Lung microvascular endothelial cell (primary cell): ENCODE measurements around the gene TM2D1. TPM values are rescaled to one million over a fixed set of nuclear protein-coding genes. Genes with fewer than 3 reads are reported as not detected.
A peak's percentile ranks its signal among the peaks of the same experiment; 100 is the strongest.

Experiments
- DNase-seq, 2 donors: peaks; one replicate each; pipeline versions ENCODE4 v3.0.0 to v3.0.0-alpha.2; 2010; ENCODE audit warnings: low read depth in 2 of 2
- total RNA-seq: library from RNA; depleted of rRNA; stranded (reverse); fragments of >200 nt; gene quantifications from 2 replicates; pipeline ENCODE4 v1.2.1, GENCODE V29; 2014

TM2D1 gene
- total RNA-seq, 1 donor from 2014 or later = 58.7 TPM

DNA sequence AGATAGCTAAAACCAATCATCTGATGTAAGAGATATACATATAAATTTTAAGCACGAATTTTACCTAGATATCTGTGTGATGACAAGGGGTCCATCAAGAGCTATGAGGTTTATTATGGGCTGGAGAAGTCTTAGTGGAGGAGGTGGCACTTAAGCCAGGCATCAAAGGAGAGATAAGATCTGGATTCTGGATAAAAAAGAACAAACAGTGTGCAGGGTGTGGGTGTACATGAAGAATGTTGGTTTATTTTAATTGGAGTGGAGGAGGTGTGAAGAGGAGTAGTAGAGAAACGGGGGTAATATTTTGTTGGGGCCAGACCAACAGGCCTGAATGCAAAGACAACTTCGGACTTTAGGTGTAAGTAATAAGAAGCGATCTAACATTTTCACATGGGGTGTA is 80.6 kb downstream of the TM2D1 start:
- DNase-seq = no peak

DNA sequence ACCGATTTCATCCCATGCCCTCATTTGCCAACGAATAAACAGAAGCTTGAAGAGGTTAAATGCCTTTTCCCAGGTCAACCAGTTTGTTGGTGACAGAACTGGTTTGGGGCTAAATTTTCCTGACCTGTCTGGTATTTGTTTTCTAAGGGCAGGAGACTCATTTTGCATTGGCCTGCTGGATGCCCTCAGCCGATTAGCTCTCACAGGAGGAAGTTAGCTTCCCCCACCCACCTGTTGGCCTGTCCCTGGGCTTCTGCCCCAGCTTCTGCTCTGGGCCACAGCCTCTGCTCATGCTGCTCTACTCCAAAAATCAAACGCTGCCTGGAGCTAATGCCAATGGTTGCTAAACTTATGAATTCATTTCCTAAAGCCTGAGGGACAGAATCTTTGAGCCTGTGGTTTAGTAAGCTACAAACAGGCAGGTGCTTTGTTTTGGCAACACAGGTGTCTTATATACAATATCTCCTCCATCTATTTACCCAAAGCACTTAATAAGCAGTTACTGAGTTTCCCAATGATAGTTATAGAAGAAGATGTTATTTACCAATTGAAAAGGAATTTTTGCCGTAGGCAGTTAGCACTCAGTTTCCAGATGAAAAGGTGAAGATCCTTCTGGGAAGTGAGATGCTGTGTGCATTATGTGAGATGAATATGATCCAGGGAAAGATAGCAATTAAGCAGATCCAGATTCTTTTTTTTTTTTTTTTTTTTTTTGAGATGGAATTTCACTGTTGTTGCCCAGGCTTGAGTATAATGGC is 82.3 kb downstream of the TM2D1 start:
- no peak for DNase-seq

DNA sequence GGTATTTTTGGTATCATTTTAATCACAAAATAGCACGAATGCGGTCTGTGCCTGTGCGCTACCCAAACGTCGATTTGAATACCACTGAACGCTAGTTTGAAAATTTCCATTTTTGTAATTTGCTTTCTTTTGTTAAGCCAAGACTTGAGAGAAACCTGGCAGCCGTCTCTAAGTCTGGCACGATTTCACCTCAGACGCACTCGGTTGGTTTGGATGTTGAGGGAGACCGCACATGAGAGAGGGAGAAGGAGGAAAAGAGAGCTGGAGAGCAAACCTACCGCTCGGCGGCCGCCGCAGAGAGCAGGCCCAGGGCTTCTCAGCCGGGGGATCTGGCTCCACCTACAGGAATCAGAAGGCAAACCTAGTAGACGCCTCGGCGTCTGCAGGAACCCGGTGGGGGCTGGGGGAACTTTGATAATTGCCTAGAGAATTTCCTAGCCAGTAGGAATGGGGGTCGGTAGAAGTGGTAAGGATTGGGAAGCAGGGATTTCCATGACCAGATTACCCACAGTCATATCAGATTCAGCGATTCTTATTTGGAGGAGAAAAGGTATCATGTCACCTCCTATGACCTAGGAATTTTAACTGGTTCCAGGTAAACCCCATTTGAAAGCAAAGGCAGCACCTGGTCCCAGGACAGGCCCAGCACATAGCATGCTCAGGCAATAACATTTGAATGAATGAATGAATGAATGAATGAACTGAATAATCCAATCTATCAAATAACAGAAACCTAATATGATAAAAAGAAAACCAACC is 83.2 kb downstream of the TM2D1 start:
- DNase-seq = peak; percentile 64 to 72

DNA sequence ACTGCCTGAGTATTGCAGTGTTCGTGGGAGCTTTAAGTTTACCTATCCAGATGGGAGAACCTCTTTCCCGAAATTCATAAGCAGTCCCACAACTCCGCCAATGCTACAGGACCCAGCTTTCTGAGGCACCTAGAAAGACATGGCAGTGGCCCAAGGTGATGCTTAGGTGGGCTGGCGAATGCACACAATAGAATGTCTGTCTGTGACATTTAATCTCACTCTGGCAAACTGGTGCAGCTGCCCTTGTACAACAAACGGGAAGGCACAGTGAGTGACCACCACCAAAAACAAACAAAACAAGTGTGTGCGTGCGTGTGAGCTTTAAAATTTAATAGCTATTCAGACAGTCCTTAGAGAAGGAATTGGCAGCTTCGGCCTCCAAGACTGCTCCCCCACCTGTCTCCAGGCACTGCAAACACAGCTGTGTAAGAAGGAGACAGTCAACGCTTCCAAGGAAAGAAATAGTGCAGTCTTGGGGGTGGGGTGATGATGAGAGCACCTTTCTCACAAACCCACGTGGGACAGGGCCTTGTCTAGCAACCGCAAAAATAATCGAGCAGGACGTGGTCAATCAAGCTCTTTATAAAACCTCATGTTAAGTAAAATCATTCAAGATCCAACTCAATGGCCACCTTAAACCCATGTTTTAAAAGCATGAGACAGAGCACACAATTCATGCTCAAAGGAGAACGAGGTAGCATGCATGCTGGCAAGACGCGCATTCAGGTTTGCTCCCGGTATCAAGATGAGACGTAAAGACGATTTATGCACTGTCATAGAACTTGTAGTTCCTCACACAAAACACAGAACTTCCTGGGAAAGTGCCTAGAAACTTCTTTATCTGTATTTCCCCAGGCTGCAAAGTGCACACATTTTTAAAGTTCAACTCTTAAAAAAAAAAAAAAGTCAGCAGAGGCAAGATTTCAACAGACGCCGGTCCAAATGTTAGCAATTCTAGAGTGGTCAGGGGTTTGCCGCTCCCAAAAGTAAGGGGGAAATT is 84.1 kb downstream of the TM2D1 start:
- DNase-seq = no peak

DNA sequence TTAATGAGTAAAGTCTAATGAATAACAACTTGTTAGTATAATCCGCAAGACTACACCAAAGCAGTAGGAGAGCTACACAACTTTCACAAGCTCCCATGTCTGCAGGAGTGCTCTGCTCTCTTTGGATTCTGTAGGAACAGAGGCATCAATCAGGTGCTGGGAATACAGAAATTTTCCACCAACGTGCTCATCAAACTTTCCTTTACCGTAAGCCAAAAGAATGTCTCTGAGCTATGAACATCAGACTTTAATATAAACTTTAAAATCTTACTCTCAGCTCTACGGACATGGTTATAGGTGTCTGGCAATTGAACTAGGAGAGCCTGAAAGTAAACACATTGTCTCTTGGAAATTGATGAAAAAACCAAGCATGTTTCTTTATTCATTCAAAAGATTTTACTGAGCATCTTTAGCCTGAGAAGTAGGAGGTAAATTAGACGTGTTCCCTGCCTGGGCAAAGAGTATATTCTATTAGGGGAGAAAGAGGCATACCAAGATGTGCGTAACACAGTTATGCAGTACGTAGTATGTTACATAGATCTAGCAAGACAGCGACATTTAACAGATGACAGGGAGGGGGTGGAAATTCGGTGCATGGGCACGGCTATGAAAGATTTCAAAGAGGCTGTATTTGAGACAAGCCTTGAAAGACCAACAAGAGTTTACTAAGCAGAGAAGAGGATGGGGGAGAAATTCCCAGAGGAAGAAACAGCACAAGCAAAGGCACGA is 85.2 kb downstream of the TM2D1 start:
- DNase-seq = no peak

GRCh38 chr1:61638911-61639605 is 85.9 kb downstream of the TM2D1 start:
- DNase-seq = no peak

GRCh38 chr1:61638296-61638695 is 86.6 kb downstream of the TM2D1 start:
- DNase-seq = no peak

DNA sequence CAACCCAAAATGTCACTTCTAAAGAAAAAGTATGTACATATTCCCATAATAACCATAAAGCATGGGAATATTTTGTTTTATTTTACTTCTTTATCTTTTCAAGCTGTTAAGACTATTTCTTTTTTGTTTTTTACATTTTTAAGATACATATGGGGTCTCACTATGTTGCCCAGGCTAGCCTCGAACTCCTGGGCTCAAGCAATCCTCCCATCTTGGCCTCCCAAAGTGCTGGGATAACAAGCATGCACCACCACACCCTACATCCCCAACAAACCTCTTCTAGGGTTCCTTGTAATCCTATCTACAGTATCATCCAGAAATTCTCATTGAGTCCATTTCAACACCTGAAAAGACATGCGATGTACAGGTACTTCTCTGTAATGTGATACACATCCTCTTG is 87.5 kb downstream of the TM2D1 start:
- DNase-seq = no peak

DNA sequence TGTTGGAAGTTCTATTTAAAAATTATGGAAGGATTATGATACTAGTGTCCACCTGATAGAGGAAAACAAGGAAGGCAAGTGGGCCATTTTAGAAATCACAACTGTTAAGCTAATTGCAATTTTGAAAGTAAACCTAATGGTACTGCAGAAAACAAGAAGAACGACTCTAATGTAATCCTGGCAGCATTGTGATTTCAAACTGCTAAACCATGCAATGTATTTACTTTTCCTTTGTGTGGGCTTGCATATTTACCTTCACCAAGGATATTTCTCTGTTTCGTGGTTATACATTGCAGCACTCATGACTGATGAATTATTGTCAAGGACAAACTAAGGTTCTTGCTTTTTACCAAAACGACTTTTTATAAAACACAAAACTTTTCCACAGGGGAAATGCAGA is 88.1 kb downstream of the TM2D1 start:
- DNase-seq = no peak

DNA sequence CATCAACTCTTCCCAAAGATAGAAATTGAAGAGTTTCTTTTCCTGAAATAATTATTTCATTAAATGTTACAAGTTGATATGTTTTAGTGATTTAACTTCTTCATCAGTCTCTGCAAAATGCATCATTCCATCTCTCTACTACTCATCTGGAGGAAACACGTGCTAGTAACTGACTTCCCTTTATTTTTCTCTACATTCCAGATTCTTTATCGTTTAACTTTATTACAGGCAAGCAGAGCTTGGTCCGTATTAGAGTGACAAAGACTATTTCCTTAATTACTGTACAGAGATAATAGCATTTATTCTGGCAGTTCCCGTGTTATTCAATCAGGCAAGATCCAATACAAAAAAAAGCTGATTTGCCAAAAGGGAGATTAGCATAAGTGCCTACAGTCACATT is 88.6 kb downstream of the TM2D1 start:
- DNase-seq = peak; percentile 5 to 77

DNA sequence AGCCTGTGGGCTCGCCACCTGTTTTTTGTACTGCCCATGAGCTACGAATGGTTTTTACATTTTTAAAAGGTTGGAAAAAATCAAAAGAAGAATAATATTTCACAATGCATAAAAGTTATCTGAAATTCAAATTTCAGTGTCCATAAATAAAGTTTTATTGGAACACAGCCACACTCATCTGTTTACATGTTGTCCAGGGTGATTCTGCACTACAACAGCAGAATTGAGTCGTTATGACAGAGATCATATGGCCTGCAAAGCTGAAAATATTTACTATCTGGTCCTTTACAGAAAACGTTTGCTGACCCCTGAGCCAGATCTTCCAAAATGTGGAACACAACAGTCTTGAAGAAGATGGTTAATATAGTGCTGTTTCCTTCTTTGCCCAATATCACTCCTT is 89.4 kb downstream of the TM2D1 start:
- DNase-seq = peak in 1 of 2 donors; percentile 33

DNA sequence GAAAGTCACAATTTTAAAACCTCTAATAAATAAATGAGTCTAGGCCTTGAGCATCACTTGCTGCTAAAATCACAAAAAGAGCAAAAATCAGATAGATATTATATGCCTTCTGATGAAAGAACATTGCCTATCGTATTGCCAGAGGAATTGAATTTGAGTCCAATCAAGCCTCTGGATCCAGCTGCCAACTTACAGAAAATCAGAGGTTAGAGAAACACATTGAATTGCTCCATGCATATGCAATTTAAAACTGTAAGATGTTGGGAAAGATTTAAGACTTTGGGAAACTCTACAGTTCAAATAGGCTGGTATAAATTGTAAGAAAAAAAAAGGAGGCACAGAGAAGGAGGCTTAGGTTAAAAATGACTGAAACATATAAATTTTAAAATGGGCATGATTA is 93.5 kb downstream of the TM2D1 start:
- no peak for DNase-seq

Other genes with a start within 250 kb of the TM2D1 start
- 2.6 and 6.0 TPM in 2 replicates for gene PATJ, start 17.3 kb upstream of the TM2D1 start, total RNA-seq